ENCODE data around the gene CCDC18.

CCDC18 gene

DNA sequence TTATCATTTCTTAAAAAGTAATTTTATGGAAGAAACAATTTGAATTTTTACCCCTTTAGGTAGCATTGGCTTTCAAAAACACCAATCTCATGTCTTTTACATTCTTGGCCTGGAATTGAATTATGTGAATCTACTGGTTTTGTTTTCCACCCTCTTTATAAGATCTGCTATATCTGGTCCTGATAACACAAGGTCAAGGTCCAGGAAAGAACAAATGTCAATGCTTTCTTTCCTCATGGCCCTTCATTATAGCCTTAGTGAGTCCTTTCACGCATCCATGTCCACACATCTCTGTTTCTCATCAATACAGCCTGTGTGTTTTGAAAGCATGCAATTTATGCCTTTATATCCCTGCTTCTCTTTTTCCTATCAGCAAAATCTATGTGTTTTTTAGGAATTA, 141.2 kb downstream of the CCDC18 start:
- DNase-seq = no peak

DNA sequence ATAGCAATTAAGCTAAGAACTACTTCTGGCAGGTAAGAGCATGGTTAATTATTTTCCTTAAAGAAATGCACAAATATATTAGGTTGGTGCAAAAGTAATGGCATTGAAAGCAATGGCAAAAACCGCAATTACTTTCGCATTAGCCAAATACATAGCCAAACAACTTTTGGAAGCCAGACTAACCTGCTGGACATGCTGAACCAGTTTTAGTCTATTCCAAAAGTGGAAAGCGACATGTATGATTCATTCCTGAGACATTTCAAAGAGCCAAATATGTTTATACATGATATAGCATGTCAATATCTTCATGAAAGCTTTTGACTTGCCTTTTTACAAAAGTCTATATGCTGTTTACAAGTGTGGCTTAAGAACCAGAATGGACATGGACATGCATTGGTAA, 141.8 kb downstream of the CCDC18 start:
- DNase-seq = no peak

DNA sequence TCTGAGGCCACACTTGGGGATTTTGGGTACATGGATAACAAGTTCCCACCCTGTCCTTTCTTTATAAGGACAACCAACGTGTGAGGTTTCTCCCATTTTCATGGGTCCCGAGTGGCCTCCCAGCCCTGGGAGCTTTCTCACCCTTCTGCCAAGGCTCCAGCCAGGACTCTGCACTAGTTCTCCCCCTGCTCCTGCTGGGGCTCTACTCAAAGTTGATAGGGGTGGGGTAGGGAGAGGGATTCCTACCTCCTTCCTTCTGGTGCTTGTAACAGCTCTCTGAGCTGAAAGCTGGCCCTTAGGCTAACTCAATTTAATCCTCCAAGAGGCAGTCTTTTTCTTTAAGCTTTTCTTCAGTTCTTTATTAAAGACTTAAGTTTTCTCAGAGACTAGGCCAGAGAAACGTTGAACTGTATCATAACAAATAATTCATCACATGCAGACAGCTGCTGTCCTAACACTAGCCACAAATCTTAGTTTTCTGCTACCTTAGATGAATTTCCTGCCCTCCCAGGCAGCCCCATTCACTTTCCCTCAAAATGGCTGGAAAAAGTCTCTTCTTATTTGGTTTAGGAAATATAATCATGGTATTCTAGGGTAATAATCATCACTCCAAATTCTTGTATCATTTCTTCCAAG, 142.8 kb downstream of the CCDC18 start:
- DNase-seq = no peak

DNA sequence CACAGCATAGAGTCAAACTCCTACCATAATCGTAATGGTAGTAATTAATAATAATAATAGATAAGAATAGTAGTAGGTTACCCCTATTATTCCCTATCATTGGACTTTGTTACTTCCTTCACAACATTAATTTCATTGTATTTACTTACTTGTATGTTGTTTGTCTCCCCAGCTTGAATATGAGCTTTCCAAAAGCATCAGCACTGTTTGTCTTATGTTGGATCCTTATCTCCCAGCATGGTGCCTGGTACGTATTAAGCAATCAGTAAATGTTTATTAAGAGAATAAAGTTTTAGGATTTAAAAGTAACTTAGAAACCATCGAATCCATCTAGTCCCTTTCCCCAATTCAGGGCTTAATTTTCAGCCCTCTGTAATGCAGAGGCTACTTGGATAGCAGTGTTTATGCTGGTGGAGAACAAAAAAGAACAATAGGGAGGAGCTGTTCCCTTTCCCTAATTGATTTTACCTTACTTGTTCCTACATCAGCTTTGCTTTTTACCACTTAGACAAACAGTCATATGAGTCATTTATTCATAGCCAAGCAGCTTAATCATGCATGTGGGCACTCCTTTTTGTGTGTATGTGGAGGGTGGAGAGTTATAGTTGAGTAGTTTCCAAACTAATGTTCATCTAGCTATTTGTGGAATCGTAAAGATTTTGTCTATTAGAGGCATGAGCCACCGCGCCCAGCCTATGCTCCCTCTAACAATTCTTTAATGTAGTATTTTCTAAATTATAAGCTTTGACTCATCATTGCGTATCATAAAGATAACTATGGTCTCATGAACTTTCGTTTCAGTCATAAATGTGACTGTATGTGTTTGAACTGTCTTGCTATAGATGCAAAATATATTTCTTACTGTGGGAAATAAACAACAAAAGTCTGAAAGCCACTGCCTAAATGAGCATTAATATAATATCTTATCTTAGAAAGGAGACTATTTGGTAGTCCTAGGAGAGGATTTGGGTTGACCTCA, 144.3 kb downstream of the CCDC18 start:
- DNase-seq = no peak

All from stimulated activated CD4-positive, alpha-beta T cell treated with anti-CD3 and anti-CD28 coated beads, Interleukin-2, amount 100 ng/mL, for 48 hours (primary cell).